Ovary (tissue), 9 donors: ENCODE measurements around the gene SND1. TPM values are rescaled to one million over a fixed set of nuclear protein-coding genes. Genes with fewer than 3 reads are reported as not detected.

ENCODE experiments used
- DNase-seq, 5 donors: peaks; one replicate each; pipeline ENCODE4 v3.0.0-alpha.2; 2019 to 2020
- H3K27ac ChIP-seq, 2 donors: fragments of 200-600 bp; one replicate each; pipeline versions ENCODE4 v1.5.1 to v1.8.0; 2019 to 2022
- H3K27me3 ChIP-seq: fragments of 200-600 bp; one replicate; pipeline ENCODE4 v1.8.0; 2022
- H3K36me3 ChIP-seq: fragments of 200-600 bp; sonication (generic); one replicate; pipeline ENCODE4 v1.5.1; 2019
- H3K4me1 ChIP-seq: one replicate; pipeline ENCODE4 v1.8.1; 2013; ENCODE audit warnings: mild to moderate bottlenecking, moderate library complexity; ENCODE audit not compliant: insufficient read depth
- H3K4me3 ChIP-seq: fragments of 200-600 bp; sonication (generic); one replicate; pipeline ENCODE4 v1.5.1; 2017
- H3K9me3 ChIP-seq, 2 donors: fragments of 200-600 bp in 1 of 2; sonication (generic) in 1 of 2; one replicate each; pipeline versions ENCODE4 v1.5.1 to v1.8.1; 2013 to 2019; ENCODE audit warnings: mild to moderate bottlenecking in 1 of 2, moderate library complexity in 1 of 2
- CTCF ChIP-seq, 3 donors: fragments of 450-650 bp in 2 of 3; fragments of 200-600 bp in 1 of 3; IDR thresholded peaks; one replicate each; pipeline versions ENCODE4 v1.5.1 to v1.8.0; 2016 to 2022; ENCODE audit warnings: antibody characterized with exemption in 3 of 3, mild to moderate bottlenecking in 1 of 3
- EP300 ChIP-seq: sonication (generic); formaldehyde crosslinking; IDR thresholded peaks from one replicate; pipeline ENCODE4 v1.6.1; 2017; ENCODE audit warnings: antibody characterized with exemption
- POLR2A ChIP-seq: fragments of 450-650 bp; IDR thresholded peaks from one replicate; pipeline ENCODE4 v1.6.1; 2017; ENCODE audit warnings: antibody characterized with exemption, mild to moderate bottlenecking, moderate library complexity
- WGBS, 3 donors: extraction: QIAGEN DNeasy Blood & Tissue Kit in 1 of 3; methylation state at CpG; one replicate each; pipeline versions ENCODE4 v1.1.5 to v1.1.7; 2013 to 2017; 5-methylcytosine and 5-hydroxymethylcytosine counted together
- intact Hi-C, 4 donors: fragments of 100-400 bp; cut with DNase I; formaldehyde crosslinking; loops; one replicate each; pipeline versions ENCODE4 v1.11.0 to v1.15.1; 2022 to 2023
- polyA plus RNA-seq, 2 donors: library from polyadenylated mRNA; stranded (reverse); fragments of 200-250 nt in 1 of 2; fragments of 350-450 nt in 1 of 2; fragmentation: Illumina TruSeq in 1 of 2; extraction: RNeasy Lipid Tissue Mini Kit (QIAGEN cat#74804) in 1 of 2; gene quantifications; one replicate each; pipeline ENCODE4 v1.2.3, GENCODE V29; 2013 to 2014
- total RNA-seq, 7 donors: library from RNA; depleted of rRNA in 2 of 7; stranded (reverse); fragments of >200 nt in 2 of 7; fragmentation: NEBNext Ultra II Directional in 3 of 7; extraction: Animal tissue kit (Norgen Biotek cat#: 25700) in 3 of 7; gene quantifications; one replicate each; pipeline versions ENCODE4 v1.1.0 to v1.2.4, GENCODE V29; 2016 to 2023
- donor health status: DM: no; HTN: no; CAD: no; lungs with moderate emphysema.
- donor health status: DM: no; HTN: no; CAD: no.
- donor health status: Bipolar disorder and iron deficiency.
- donor health status: DM: yes; HTN: yes; CAD: no.
- donor health status: DM: no; HTN: no; CAD: no.
- donor health status: DM: yes; HTN: yes; CAD: no.

SND1 gene
- total and polyA plus RNA-seq, 9 donors, result 91.4 to 297 (median 182) TPM

- intact Hi-C loops, result no loop called here
- TF ChIP-seq EP300, result no peak
- TF ChIP-seq POLR2A, result no peak
- no peak for TF ChIP-seq CTCF (IDR thresholded peaks at IDR 0.05)
- 94 to 95% (median 95%) methylated on average over 5 of the region's 5 CpGs for WGBS, 3 donors
Measured at GRCh38 chr7:127810696-127811660, 159.0 kb downstream of the SND1 start.

GRCh38 chr7:127812540-127812939 lies 160.5 kb downstream of the SND1 start:
- Histone ChIP-seq H3K4me3 (no peak overlapping the region), H3K9me3 (no peaks in the 10 kb centered on the region), H3K36me3 (no peaks in the 10 kb centered on the region), H3K4me1 (peaks cover 6% of the 10 kb centered on the region), H3K27me3 (no peaks in the 10 kb centered on the region), H3K27ac (no peak overlapping the region)
- intact Hi-C loops, result no loop called here
- DNase-seq, result no peak
- 48 to 55% (median 49%) methylated on average over 3 of the region's 3 CpGs for WGBS, 3 donors
- TF ChIP-seq POLR2A (no peak), CTCF (IDR thresholded peaks at IDR 0.05) (no peak), EP300 (no peak)

More at GRCh38 chr7:127810696-127811660, 159.0 kb downstream of the SND1 start:
- H3K36me3 ChIP-seq, result no peaks in the 10 kb centered on the region
- no peaks in the 10 kb centered on the region for H3K9me3 ChIP-seq
- H3K27ac ChIP-seq, result no peak overlapping the region
- peaks cover 6% of the 10 kb centered on the region for H3K4me1 ChIP-seq
- no peaks in the 10 kb centered on the region for H3K27me3 ChIP-seq
- no peak overlapping the region for H3K4me3 ChIP-seq
- DNase-seq, result no peak

- H3K27ac ChIP-seq, result no peak overlapping the region
- no peak for DNase-seq
- TF ChIP-seq POLR2A, result no peak
- TF ChIP-seq CTCF (IDR thresholded peaks at IDR 0.05), result no peak
- no peak for TF ChIP-seq EP300
- WGBS, 3 donors, result 13 to 17% (median 14%) methylated on average over 4 of the region's 4 CpGs
- peaks cover 6% of the 10 kb centered on the region for H3K4me1 ChIP-seq
- no peak overlapping the region for H3K4me3 ChIP-seq
- intact Hi-C loops, result no loop called here
- H3K36me3 ChIP-seq, result no peaks in the 10 kb centered on the region
- no peaks in the 10 kb centered on the region for H3K9me3 ChIP-seq
- no peaks in the 10 kb centered on the region for H3K27me3 ChIP-seq
Measured at GRCh38 chr7:127813991-127814541, 162.1 kb downstream of the SND1 start.

- WGBS, 3 donors, result 76 to 80% (median 76%) methylated on average over 3 of the region's 3 CpGs
- H3K4me3 ChIP-seq, result no peak overlapping the region
- no peak for DNase-seq
- intact Hi-C loops, result no loop called here
- TF ChIP-seq POLR2A (no peak), EP300 (no peak), CTCF (IDR thresholded peaks at IDR 0.05) (no peak)
- no peaks in the 10 kb centered on the region for H3K27me3 ChIP-seq
- no peak overlapping the region for H3K27ac ChIP-seq
- no peaks in the 10 kb centered on the region for H3K9me3 ChIP-seq
- no peaks in the 10 kb centered on the region for H3K36me3 ChIP-seq
- peaks cover 7% of the 10 kb centered on the region for H3K4me1 ChIP-seq
Measured at GRCh38 chr7:127815631-127816145, 163.7 kb downstream of the SND1 start.
